ENCODE measurements around the gene SRPX.

Gene SRPX

DNA sequence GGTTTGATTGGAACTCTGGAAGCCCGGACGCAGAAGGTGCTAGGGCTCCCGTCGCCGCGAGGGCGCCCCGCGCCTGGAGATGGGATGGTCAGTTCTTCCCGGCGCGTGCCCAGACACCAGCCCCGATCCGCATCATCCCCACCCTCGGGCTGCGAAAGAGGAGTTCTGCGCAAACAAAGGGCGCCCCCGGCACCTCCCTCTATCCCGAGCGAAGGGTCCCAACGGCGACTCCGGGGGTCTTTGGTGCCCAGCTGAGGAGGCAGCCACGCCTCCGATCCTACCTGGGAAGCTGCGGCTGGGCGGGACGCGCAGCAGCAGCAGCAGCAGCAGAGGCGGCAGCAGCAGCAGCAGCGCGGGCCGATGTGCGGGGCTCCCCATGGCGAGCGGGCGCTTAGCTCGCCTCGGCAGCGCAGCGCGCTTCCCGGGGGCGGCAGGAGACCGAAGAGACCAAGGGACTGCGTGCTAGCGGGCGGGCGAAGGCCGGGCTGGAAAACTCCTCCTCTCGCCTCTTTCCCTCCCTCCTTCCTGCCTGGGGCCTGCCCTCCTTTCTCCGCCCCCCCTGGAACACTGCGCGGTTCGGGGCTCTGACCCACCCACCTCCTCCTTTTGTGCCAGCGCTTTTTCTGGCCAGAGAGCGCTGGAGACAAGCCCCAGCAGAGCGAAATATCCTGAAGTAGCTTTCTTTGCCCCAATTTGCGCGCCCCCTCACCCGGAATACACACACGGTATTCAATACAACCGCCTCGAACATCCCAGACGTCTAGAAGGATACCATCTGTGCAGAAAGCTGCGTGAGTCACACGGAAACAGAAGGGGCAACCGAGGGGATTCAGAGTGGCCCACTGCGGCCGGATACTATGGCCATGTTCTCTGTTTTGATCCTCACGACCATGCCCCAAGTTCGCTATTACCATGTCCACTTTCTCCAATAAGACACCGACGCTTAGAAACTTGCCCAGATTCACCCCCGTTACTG, at the start of gene SRPX:
SRPX (minus strand) TSS at position 457 of the 976 bp plus-strand sequence; CDS start at position 378, 79 bp downstream.
- no peak for DNase-seq

GRCh38 chrX:38268011-38268410, 47.3 kb upstream of the SRPX start:
- DNase-seq, result no peak

GRCh38 chrX:38262715-38263620, 42.3 kb upstream of the SRPX start:
- DNase-seq, result no peak

- no peak for DNase-seq
These were observed 39.6 kb upstream of the SRPX start for GRCh38 chrX:38260231-38260630.

DNA sequence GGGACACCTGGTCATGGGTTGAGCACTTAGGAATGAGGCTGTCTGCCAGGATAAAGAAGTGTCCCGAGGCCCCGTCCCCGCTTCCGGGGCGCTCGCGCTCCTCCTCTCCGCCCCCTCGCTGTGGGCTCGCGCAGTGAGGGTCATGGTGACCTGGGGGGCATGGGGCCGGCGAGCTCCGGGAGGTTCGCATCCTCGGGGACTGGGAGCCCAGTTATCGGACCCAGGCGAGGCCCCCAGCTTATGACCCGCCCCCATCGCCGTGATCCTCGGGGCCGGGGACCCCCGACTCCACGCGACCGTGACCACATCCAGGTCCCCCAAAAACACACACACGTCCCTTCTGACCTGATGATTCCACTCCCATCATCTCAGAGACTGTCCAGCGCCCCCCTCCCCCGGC, 35.3 kb upstream of the SRPX start:
- no peak for DNase-seq

DNA sequence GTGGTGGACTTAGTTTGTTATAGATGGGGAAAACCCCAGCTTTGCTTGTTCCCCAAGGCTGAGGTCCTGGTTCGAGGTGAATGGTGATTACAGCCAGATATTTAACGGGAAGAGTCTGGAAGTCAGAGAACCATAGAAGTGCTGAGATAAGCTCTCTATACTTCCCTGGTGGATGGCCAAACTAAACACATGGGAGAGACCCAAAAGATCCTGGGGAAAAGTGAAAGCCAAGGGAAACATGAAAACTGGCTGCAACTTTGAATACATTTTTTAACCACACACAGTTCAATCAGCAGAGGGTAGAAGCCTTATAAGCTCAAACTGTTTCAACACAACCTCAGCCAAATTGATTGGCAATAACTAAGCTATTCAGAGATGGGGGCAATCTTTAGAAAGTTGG, 29.3 kb upstream of the SRPX start:
- DNase-seq, result no peak

GRCh38 chrX:38247051-38247450, 26.4 kb upstream of the SRPX start:
- DNase-seq, result no peak

- DNase-seq, result no peak
These were observed 19.9 kb upstream of the SRPX start for GRCh38 chrX:38240541-38240940.

DNA sequence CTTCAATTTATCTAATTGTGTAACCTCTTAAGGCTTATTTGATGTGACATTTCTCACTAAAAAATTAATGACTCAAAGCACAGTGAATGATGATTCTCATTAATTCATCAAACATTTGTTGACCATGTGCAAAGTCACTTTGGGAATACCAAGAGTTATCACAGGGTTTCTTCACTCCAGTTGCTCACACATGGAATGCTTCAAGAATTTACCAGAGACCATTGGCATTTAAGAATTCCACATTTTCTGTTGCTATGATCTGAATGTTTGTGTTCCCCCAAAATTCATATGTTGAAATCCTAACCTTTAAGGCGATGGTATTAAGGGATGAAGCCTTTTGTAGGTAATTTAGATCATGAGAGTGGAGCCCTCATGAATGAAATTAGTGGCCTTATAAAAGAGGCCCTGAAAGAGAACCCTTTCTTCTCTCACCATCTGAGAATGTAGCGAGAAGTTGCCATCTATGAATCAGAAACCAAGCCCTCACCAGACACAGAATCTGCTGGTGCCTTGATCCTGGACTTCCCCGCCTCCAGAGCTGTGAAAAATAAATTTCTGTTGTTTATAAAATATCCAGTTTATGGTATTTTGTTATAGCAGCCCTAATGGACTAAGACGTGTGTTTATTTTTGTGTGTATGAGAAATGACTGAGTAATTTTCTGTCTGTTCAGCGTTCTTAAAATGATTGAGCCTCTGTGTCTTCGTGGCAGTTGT, 16.4 kb upstream of the SRPX start:
- DNase-seq, result no peak

DNA sequence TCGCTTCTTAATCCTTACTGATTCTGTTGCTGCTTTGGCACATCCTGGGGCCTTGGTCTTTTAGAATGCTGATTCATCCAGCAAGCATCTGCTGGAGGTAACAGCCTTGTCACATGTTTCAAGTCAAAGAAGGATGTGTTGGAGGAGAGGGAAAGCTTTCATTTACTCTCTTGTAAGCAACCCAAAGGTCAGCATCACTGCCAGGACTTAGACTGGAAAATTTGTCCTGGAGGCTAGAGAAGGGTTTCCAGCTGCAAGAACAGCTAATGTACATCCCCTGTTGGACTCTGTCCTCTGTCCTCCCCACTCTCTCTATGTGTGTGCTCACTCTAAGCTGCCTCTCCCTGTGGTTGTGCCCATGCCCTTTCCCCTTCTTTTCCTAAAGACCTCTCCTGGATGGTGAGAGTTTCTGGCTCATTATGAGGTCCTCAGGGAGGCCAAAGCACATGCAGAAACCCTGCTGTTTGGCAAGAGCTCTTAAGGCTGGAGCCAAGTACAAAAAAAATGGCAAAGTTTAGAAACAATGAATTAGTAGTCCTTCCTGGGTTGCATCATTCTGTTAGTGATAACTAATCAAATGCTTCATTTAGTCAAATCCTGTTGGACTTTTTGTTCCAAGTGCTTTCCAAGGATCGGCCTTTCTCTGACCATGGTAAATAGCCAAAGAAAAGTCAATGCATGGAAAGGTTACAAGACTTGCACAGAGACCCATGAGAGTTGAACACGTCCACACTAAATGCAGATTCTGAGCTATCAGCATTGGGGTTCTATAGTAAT, 13.4 kb upstream of the SRPX start:
- no peak for DNase-seq

GRCh38 chrX:38232079-38232686, 11.5 kb upstream of the SRPX start:
- DNase-seq, result no peak

GRCh38 chrX:38225093-38225492, 4.4 kb upstream of the SRPX start:
- no peak for DNase-seq

DNA sequence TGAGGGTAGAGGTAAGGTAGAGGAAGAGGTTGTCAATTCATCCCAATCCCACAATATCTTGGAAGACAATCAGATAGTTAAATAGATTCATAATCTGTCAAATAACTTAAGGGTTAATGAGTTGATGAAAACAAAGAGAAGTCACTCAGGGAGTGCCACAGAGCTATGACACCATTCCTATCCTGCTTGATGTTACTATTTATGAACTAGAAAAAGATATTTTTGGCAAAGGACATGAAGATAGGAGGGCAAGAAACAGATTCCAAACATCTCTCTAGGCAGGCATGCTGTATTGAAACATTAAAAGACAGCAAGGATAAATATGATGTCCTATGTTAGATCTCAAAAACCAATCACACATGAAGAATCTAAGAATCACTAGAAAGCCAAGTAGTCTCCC, 3.5 kb upstream of the SRPX start:
- no peak for DNase-seq

DNA sequence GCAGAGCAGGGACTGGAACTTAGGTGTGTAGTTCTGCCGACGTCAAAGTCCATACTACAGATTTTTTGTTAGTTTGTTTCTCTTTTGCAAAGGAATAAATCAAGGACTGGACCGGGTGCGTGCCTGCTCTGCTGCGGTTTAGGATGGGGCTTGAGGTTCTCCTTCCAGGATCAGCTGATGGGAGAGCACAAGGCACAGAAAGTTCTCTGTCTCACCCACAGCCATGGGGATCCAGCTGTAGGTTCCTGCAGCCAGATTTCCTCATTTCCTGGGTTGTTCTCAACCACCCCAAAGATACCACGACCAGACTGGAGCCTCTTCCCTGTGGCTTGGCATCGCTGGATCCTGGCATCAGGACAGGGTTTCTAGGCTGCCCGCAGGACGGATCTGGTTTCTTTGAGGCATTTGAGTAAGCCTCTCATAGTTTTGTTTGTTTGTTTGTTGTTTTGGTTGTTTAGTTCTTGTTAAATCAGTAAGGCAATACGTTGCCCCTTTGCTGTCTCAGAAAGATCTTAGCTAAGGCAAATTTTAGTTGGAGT, 789 bp upstream of the SRPX start:
- DNase-seq, result no peak

- no peak for DNase-seq
These were observed 652 bp downstream of the SRPX start for GRCh38 chrX:38220024-38220414.

- no peak for DNase-seq
These were observed 4.0 kb downstream of the SRPX start for GRCh38 chrX:38216642-38217041.

DNA sequence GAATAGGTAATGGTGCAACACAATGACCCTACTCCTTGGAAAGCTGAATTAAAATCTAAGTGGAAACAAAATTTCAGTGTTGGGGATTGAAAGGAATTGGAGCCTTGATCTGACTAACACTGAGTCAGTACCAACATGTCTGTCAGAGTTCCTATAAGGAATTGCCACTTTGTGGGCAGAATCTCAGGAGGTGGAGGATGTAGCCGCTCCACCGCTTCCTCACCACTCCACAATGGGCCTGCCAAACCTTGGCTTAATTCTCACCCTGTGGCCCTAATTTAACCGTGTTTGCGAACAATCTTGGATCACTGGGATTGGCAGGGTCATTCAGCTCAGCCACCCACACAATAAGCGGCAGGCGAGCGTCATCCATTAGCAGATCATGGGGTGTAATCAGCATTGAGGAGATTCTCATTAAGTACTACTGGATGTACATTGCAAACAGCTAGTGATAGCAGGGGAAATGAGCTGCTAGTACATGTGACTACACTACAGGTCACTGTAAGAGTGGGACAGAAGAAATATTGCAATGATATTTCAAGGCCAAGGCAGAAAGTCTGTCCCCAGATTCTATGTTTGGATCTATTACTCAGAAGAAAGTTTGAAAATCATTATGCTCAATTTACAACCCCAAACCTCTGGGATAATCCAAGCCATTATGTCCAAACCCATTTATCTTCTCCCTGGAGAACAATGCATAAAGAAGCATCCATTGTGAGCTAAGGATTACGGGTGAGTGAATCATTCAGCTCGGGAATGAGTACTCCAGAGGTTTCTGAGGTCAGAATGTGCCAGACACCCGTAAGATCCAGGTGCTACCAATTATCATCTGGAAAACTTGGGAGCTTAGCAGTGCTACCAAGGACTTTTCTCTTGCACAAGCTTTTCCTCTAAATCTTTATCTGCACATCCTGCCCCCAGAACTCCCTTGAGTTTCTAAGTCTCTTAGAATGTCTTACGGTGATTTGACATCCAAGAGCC, 5.8 kb downstream of the SRPX start:
- no peak for DNase-seq

DNA sequence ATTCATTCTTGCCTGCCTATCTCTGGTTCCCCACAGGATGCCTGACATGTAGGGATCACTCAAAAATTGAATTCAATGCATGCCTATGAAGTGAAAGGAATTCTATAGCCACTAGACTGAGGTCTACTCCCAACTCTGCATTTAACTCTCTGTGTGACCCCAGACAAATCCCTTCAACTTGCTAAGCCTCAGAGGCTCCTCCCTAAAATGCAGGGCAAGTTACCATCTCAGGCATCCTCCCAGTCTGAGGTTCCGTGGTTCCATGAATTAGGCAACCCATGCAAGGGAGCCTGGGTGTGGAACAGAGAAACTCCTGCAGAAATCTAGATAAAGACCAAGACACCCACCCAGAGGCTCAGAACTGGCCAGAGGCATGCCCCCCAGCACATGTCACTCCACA, 6.6 kb downstream of the SRPX start:
- DNase-seq, result no peak

- no peak for DNase-seq
These were observed 8.6 kb downstream of the SRPX start for GRCh38 chrX:38211891-38212635.
